HG03439 (cell line): Measurements from ENCODE around the gene LMO3.
"Not testable (repeated sequence)": the region's sequence is repeated elsewhere in the genome, so short reads cannot be mapped to it uniquely, and the experiment has no call there.

ENCODE experiments used
- ATAC-seq: cut with Tn5 transposase; IDR thresholded peaks from one replicate; pipeline ENCODE4 v1.9.1; 2021; ENCODE audit warnings: mild to moderate bottlenecking, moderate library complexity; ENCODE audit not compliant: unreplicated experiment

LMO3 gene

GRCh38 chr12:16553457-16553856 is 52.5 kb downstream of the LMO3 start:
- no peak for ATAC-seq

GRCh38 chr12:16552301-16552700 is 53.7 kb downstream of the LMO3 start:
- no peak for ATAC-seq

GRCh38 chr12:16545836-16546235 is 60.1 kb downstream of the LMO3 start:
- ATAC-seq: no peak

- no peak for ATAC-seq
These were observed 63.4 kb downstream of the LMO3 start for GRCh38 chr12:16542586-16542985.

- not testable (repeated sequence) for ATAC-seq
These were observed 68.3 kb downstream of the LMO3 start for GRCh38 chr12:16537652-16538051.

- ATAC-seq: no peak
These were observed 74.3 kb downstream of the LMO3 start for GRCh38 chr12:16531621-16532020.

- ATAC-seq: no peak
These were observed 75.6 kb downstream of the LMO3 start for GRCh38 chr12:16530268-16530850.

GRCh38 chr12:16526693-16527092 is 79.3 kb downstream of the LMO3 start:
- no peak for ATAC-seq

- no peak for ATAC-seq
These were observed 81.6 kb downstream of the LMO3 start for GRCh38 chr12:16524378-16524777.

- no peak for ATAC-seq
These were observed 82.0 kb downstream of the LMO3 start for GRCh38 chr12:16523951-16524331.

- ATAC-seq: no peak
These were observed 82.5 kb downstream of the LMO3 start for GRCh38 chr12:16523284-16523950.

- no peak for ATAC-seq
These were observed 85.6 kb downstream of the LMO3 start for GRCh38 chr12:16520328-16520727.

- no peak for ATAC-seq
These were observed 90.3 kb downstream of the LMO3 start for GRCh38 chr12:16515666-16516065.

GRCh38 chr12:16513231-16513630 is 92.7 kb downstream of the LMO3 start:
- no peak for ATAC-seq

- no peak for ATAC-seq
These were observed 96.6 kb downstream of the LMO3 start for GRCh38 chr12:16509411-16509810.

- no peak for ATAC-seq
These were observed 99.6 kb downstream of the LMO3 start for GRCh38 chr12:16506394-16506793.

- no peak for ATAC-seq
These were observed 101.8 kb downstream of the LMO3 start for GRCh38 chr12:16504200-16504599.

GRCh38 chr12:16499611-16500010 is 106.4 kb downstream of the LMO3 start:
- ATAC-seq: no peak
